IPS-20b (cell line): ENCODE results near the gene RDH14.

Experiments
- H3K27ac ChIP-seq: one replicate; pipeline ENCODE4 v1.5.1; 2013; ENCODE audit warnings: low read length
- H3K27me3 ChIP-seq: 2 replicates; pipeline ENCODE4 v1.6.1; 2013; ENCODE audit warnings: mild to moderate bottlenecking, low read length, inconsistent platforms; ENCODE audit not compliant: insufficient read depth
- H3K36me3 ChIP-seq: 2 replicates; pipeline ENCODE4 v1.6.1; 2013; ENCODE audit warnings: low read depth, mild to moderate bottlenecking, inconsistent platforms, low read length, moderate library complexity; ENCODE audit not compliant: insufficient read depth
- H3K4me1 ChIP-seq: 2 replicates; pipeline ENCODE4 v1.6.1; 2013; ENCODE audit warnings: mild to moderate bottlenecking, control low read depth, inconsistent platforms, low read length, moderate library complexity; ENCODE audit not compliant: insufficient read depth
- H3K4me3 ChIP-seq: 2 replicates; pipeline ENCODE4 v1.5.1; 2013; ENCODE audit warnings: mild to moderate bottlenecking, low read length, inconsistent platforms
- H3K9ac ChIP-seq: 2 replicates; pipeline ENCODE4 v1.6.1; 2013; ENCODE audit warnings: low read depth, mild to moderate bottlenecking, inconsistent platforms, low read length, moderate library complexity
- H3K9me3 ChIP-seq: 2 replicates; pipeline ENCODE4 v1.6.1; 2013; ENCODE audit warnings: mild to moderate bottlenecking, low read depth, low read length, inconsistent platforms; ENCODE audit not compliant: insufficient read depth

Gene RDH14

DNA sequence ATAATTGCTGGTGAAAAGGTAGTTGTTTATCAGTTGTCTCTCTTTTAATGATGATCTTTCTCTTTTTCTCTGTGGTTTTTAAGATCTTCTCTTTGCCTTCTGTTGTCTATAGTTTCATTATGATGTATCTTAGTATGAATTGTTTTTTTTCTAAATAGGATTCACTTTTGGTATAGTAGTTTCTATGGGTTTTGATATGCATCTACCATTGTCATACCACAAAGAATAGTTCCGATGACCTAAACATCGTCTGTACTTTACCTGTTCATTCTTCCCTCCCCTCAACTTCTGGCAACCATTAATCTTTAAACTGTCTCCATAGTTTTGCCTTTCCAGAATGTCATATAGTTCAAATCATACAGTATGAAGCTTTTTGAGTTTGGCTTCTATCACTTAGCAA, 19.6 kb downstream of the RDH14 start:
- no peaks in the 10 kb centered on the region for H3K9me3 ChIP-seq

DNA sequence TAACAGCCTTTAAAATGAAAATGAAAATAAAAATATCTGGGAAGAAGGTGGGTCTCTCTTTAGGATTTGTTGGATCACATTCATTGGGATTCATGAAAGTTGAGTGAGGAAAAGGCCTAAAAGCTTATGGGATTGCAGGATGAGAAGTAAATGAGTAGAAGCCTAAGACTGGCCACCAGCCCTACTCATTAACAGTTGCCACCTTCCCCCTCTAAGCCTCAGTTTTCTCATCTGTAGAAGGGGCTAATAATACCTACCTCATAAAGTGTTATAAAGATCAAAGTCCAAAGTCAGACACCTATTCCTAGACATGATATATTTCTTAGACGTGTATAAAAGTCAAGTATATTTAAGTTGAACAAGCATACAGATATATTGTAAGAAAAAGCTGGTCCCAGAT, 23.8 kb downstream of the RDH14 start:
- Histone ChIP-seq H3K4me1 (no peaks in the 10 kb centered on the region), H3K36me3 (no peaks in the 10 kb centered on the region), H3K27ac (no peak overlapping the region), H3K9me3 (no peaks in the 10 kb centered on the region), H3K4me3 (no peak overlapping the region), H3K27me3 (no peaks in the 10 kb centered on the region), H3K9ac (no peak overlapping the region)

More for the DNA sequence above, 19.6 kb downstream of the RDH14 start:
- Histone ChIP-seq H3K27me3 (no peaks in the 10 kb centered on the region), H3K36me3 (no peaks in the 10 kb centered on the region), H3K27ac (no peak overlapping the region), H3K4me3 (no peak overlapping the region), H3K4me1 (no peaks in the 10 kb centered on the region), H3K9ac (no peak overlapping the region)

DNA sequence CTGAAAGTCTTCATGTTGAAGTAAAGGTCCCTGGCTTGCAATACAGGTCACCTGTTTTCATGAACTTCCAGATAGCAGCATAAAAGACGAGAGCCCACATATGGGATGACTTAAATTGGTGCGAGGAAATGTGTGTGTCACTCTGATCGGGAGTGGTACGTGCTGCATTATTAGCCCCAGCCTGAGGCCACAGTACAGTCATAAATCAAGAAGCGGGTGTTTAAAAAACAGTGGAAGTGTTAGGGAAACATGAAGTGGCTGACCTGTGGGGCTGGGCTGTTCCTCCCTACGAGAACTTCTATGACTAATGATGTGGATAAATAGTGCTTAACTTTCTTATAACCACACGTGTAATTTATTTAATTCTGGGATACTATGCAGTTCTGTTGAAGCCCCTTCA, 24.4 kb downstream of the RDH14 start:
- no peaks in the 10 kb centered on the region for H3K4me1 ChIP-seq
- H3K36me3 ChIP-seq, result no peaks in the 10 kb centered on the region
- H3K27me3 ChIP-seq, result no peaks in the 10 kb centered on the region
- no peak overlapping the region for H3K27ac ChIP-seq
- no peaks in the 10 kb centered on the region for H3K9me3 ChIP-seq
- H3K4me3 ChIP-seq, result no peak overlapping the region
- no peak overlapping the region for H3K9ac ChIP-seq

DNA sequence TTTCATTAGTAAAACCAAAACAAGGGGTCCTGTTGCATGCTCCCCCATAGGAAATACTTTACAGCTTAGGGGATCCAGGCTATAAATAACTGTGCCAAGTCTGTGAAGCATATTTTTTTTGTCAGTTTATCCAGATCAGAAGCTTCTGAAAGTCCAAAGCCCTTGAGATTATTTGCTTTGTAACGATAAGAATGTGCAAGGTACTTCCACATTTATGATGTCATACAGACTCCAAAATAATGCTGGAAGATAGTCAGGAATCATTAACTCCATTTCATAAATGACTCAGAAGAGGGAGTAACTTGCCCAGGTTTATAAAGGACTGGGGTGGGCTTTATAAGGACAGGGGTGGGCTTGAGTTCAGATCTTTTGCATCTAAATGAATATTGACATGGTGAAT, 29.3 kb downstream of the RDH14 start:
- Histone ChIP-seq H3K4me3 (no peak overlapping the region), H3K9ac (no peak overlapping the region), H3K4me1 (no peaks in the 10 kb centered on the region), H3K36me3 (no peaks in the 10 kb centered on the region), H3K27me3 (no peaks in the 10 kb centered on the region), H3K27ac (no peak overlapping the region), H3K9me3 (no peaks in the 10 kb centered on the region)

DNA sequence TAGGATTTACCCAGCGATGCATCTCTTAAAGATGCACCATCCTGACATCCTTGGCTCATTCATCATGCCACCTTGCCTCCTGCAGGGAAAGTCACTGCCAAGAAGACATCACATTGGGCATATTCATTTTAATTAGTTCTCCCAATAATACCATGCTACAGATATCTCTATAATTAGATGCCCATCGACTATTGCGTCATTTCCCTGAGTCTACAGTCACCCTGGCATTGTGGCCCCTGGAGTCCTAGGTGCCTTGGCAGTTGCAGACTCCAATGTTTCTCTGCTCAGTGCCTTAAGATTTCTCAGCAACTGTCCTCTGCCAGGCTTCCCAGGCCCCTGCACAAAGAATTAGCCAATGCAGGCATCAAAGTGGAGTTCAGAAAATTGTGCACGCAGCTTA, 32.6 kb downstream of the RDH14 start:
- no peaks in the 10 kb centered on the region for H3K36me3 ChIP-seq
- no peak overlapping the region for H3K27ac ChIP-seq
- no peak overlapping the region for H3K9ac ChIP-seq
- H3K9me3 ChIP-seq, result no peaks in the 10 kb centered on the region
- H3K4me1 ChIP-seq, result no peaks in the 10 kb centered on the region
- H3K27me3 ChIP-seq, result no peaks in the 10 kb centered on the region
- no peak overlapping the region for H3K4me3 ChIP-seq

DNA sequence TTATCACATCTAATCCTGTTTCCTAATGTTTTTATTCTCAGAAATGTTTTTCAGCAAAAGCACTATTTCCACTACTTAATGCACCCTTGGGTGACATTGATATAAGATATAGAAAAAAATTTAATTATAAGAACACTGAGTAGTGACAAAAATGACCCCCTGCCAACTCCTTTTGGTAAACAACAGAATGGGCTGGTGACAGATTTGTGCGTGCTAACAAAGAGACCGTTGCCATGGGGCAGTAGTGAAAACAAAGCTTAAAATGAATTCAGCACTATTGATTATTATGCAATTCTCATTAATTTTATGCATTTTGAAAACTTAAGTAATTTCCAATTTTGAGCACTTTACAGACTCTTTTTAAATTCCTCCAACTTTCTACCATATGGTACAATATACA, 33.1 kb downstream of the RDH14 start:
- no peaks in the 10 kb centered on the region for H3K27me3 ChIP-seq
- no peaks in the 10 kb centered on the region for H3K9me3 ChIP-seq
- H3K4me3 ChIP-seq, result no peak overlapping the region
- H3K4me1 ChIP-seq, result no peaks in the 10 kb centered on the region
- H3K36me3 ChIP-seq, result no peaks in the 10 kb centered on the region
- H3K9ac ChIP-seq, result no peak overlapping the region
- no peak overlapping the region for H3K27ac ChIP-seq

DNA sequence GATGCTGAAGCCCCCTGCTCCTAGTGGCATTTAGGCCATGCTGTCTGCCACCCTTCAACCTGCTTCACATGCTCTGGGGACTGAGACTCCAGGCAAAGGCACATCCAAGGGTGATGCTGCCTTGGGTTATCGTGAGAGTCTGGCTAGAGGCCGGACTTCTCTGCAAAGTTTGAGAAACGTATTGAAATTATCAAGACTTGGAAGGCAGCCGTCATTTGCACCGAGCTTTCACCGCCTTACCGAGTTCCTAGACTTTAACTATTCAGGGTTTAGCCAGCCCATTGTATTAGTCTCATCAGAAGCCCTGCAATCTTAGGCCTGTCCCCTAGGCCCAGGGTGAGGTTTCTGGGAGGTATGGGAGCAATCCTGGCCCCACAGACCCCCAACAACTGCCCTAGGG, 34.0 kb downstream of the RDH14 start:
- no peaks in the 10 kb centered on the region for H3K9me3 ChIP-seq
- H3K9ac ChIP-seq, result no peak overlapping the region
- H3K27ac ChIP-seq, result no peak overlapping the region
- H3K4me1 ChIP-seq, result no peaks in the 10 kb centered on the region
- H3K4me3 ChIP-seq, result no peak overlapping the region
- H3K36me3 ChIP-seq, result no peaks in the 10 kb centered on the region
- H3K27me3 ChIP-seq, result no peaks in the 10 kb centered on the region

DNA sequence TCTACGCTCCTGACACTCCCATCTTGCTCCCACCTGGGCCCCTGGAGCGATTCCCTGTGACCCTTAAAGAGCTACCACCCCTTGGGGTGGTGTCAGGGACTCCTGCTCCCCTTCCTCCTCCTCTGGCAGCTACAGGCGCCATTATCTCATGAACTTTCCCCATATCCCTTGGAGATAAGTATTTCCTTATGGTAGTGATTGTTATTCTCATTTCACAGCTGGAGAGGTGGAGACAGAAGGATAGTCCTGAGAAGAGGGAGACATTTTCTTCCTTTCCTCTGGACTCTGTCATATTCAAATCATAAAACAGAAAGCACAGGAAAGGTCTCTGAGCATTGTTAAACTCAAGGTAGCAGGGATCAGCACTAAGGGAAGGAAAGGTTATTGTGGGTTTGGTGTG, 34.6 kb downstream of the RDH14 start:
- Histone ChIP-seq H3K9me3 (no peaks in the 10 kb centered on the region), H3K4me1 (0 out of 2 replicates have a peak, but pooled peaks cover under 1% of the 10 kb centered on the region), H3K27me3 (no peaks in the 10 kb centered on the region), H3K36me3 (no peaks in the 10 kb centered on the region), H3K4me3 (no peak overlapping the region), H3K27ac (no peak overlapping the region), H3K9ac (no peak overlapping the region)

DNA sequence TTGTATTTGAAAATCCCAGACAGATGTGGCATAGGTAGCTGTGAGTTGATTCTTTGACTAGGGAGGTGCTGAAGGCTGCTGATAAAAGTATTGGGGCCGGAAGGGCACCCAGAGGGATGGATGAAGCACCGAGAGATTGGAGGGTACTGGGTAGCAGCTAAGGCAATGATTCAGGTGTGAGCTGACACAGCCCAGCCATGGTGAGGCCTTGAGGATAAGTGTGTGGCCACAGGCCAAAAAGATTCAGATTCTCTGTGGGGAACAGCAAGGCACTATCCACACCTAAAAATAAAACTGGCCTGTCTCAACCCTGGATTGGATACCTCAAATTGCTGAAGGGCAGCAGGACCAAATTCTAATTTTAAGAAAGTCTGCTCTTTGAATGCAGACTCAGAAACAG, 35.2 kb downstream of the RDH14 start:
- Histone ChIP-seq H3K27ac (no peak overlapping the region), H3K27me3 (no peaks in the 10 kb centered on the region), H3K9me3 (no peaks in the 10 kb centered on the region), H3K4me3 (no peak overlapping the region), H3K4me1 (peaks cover 3% of the 10 kb centered on the region; the same call in 1 of the 2 replicates), H3K9ac (no peak overlapping the region), H3K36me3 (no peaks in the 10 kb centered on the region)

DNA sequence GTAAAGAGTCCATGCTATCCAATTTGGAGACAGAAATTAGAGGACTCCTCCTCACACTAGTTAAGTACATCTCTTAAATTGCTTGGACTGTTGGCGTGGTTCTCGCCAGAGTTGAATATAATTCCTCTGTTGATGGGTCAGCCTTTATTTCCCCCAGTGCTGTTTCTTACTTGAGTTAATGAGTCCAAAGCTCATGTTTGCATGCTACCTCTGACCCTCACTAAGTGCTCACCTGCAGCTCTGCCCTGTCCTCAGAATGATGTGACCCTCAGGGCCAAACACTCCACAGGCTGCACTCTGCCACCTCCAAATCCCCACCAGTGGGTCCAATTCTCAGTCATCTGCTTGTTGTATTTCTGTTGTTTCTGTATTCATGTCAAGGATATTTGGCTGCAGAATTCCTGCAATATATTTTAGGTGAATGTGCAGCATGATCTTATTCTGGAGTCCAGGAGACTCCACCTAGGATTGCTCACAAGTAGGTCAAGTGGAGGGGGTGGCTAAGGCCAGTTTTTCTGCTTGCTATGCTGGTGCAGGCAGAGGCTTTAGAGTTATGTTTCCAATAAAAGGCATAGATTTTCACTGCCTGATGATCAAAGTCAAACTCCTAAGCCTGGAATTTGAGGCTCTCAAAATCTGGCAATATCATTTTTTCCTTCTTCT, 37.8 kb downstream of the RDH14 start:
- no peak overlapping the region for H3K9ac ChIP-seq
- no peak overlapping the region for H3K27ac ChIP-seq
- no peaks in the 10 kb centered on the region for H3K9me3 ChIP-seq
- no peaks in the 10 kb centered on the region for H3K27me3 ChIP-seq
- H3K36me3 ChIP-seq, result no peaks in the 10 kb centered on the region
- H3K4me3 ChIP-seq, result no peak overlapping the region
- H3K4me1 ChIP-seq, result peaks cover 7% of the 10 kb centered on the region

DNA sequence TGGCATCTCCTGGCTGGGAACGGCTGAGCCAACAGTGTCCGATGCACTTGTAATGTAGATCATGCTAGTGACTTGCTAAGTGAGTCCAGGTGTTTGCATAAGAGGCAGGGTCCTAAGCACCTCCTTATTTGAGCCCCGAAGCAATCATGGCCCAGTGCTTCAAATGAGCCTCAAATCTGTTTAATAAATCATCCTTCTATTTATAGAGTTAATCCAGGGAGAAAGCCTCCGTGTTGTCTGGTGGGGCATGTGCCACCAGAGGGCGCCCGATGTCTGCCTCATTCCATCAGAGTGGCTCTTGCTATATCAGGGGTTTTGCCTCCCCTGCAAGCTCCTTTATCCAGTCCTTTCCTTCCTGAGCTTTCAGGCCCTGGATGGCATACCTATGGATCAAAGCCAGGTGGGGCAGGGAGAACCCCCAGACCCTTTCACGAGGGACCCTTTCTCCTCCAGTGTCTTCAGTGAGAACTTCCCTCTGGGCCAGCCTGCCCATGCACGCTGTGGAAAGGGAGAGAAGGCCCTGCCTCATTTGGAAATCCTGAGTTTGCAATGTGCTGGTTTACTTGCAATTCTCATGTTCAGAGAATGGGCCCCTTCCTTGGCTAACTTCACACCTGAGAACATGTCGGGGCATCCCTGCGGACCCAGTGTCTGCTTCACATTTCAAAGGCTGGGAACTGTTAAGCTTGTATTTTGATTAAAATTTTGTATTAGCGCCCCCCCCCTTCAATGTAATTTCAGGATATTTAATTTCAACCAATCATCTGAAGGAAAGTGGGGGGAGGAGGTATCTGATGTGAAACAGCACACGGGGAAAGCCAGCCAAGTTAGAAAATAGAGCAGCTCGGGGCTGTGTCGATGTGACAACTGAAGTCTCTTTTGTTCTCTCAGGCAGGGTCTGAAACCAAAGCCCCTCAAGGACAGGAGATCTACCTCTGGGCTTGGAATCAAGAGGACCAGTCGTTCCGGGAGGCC, 39.7 kb downstream of the RDH14 start:
- H3K4me3 ChIP-seq, result no peak overlapping the region
- no peaks in the 10 kb centered on the region for H3K9me3 ChIP-seq
- no peak overlapping the region for H3K27ac ChIP-seq
- no peaks in the 10 kb centered on the region for H3K27me3 ChIP-seq
- peaks cover 9% of the 10 kb centered on the region for H3K4me1 ChIP-seq
- no peaks in the 10 kb centered on the region for H3K36me3 ChIP-seq
- no peak overlapping the region for H3K9ac ChIP-seq

DNA sequence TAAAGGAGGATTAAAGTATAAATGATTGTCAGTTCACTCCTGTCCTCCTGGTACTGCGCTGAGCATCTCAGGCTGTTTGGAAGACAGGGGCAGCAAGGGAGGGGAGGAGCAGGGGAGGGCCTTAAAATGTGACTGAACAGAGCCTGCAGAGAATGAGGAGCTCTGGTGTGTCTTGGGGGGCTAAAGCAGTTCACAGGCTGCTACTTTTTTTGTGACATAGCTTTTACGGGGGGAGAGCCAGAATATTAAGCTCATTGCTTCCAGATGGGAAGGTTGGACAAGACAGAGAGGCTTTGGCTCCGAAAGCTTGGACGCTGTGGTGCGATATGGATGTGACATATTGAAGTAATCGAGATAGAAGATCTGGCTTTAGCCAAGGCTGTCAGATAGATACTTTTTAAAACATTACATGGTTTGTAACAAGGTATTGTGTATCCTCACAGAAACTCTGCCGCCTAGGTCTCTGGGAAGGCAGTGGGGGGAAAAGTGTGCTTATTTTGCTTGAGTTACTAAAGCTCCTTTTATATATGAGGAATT, 40.5 kb downstream of the RDH14 start:
- peaks cover 12% of the 10 kb centered on the region for H3K4me1 ChIP-seq
- H3K27me3 ChIP-seq, result no peaks in the 10 kb centered on the region
- no peak overlapping the region for H3K27ac ChIP-seq
- no peaks in the 10 kb centered on the region for H3K9me3 ChIP-seq
- no peak overlapping the region for H3K9ac ChIP-seq
- no peak overlapping the region for H3K4me3 ChIP-seq
- H3K36me3 ChIP-seq, result no peaks in the 10 kb centered on the region
